Measurements from ENCODE around the gene C12orf57.
A peak's percentile ranks its signal among the peaks of the same experiment; 100 is the strongest.

The C12orf57 gene

DNA sequence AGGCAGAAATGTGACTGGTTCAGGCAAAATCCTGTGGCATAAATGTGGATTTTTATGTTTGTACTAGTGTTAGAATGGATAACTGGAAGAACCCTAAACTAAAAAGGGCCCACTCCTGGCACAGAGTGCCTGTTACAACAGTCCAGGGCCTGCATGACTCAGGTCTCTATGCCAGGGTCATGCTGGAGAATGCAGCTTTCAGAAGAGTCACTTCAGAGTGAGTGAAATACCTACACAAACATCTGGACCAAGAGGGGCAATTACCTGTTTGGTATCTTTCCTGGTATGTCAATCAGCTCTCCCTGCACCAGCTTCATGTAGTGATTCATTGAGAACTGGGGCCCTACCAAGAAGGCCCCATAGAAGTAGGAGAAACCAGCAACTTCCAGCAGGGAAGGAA, 36.9 kb downstream of the C12orf57 start:
- TF ChIP-seq CTCF (IDR thresholded peaks at IDR 0.05; ENCODE audit: poor library complexity, severe bottlenecking): no peak
- ATAC-seq (ENCODE audit: low read depth): 0 out of 3 replicates have a peak, but pooled peaks have one; percentile 15
- H3K4me3 ChIP-seq (ENCODE audit: severe bottlenecking): no peak overlapping the region
- H3K27ac ChIP-seq (ENCODE audit: poor library complexity, severe bottlenecking): no peak overlapping the region
- H3K27me3 ChIP-seq (ENCODE audit: insufficient read depth, poor library complexity, severe bottlenecking): no peaks in the 10 kb centered on the region
- no peaks in the 10 kb centered on the region for H3K9me3 ChIP-seq (ENCODE audit: severe bottlenecking)
- H3K36me3 ChIP-seq (ENCODE audit: low read depth): peaks cover 52% of the 10 kb centered on the region
- no peak for DNase-seq (ENCODE audit: low spot score)
- H3K4me1 ChIP-seq (ENCODE audit: insufficient read depth, poor library complexity, severe bottlenecking): no peaks in the 10 kb centered on the region

DNA sequence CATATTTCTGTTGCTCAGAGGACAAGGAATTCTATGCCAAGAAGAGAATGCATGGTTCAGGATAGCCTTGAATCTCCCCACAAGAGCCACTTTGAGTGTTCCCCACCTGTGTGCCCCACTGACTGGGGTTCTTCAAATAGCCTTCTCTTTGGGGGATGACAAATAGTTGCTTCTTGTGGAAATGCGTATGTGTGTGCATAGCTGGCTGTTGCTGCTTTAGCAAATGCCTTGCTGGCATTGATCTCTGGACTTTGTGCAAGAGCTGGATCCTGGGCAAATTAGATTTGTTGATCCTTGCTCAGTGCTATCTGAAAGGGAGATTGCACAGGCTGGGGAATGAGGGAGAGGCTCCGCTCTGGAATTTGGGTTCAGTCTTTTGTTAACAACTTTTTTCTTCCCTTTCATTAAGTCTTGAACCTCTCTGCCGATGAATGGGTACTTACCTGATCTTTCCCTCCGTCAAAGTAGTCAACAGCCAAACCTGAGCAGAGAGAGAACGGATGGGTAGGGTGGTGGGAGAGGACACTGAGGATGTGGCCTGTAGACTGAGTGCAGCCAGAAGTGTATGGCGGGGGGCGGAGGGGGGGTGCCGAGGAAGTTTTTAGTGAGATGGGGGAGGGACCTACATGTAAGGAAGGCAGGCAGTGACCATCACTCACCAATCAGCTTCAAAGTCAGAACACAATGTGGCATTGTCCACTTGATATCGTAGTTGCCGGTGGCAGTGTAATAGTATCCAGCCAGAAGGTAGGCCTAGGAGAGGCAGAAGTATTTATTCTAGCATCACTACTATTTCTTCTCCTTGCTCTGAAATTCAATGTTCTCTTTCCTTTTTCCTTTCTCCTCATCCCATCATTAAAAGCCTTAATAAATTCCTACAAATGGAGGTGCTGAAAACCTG, 37.6 kb downstream of the C12orf57 start:
- H3K4me1 ChIP-seq (ENCODE audit: insufficient read depth, poor library complexity, severe bottlenecking): no peaks in the 10 kb centered on the region
- ATAC-seq (ENCODE audit: low read depth): no peak

GRCh38 chr12:6982532-6982931, 38.7 kb downstream of the C12orf57 start:
- H3K36me3 ChIP-seq (ENCODE audit: low read depth): peaks cover 34% of the 10 kb centered on the region
- no peaks in the 10 kb centered on the region for H3K4me1 ChIP-seq (ENCODE audit: insufficient read depth, poor library complexity, severe bottlenecking)
- no peak overlapping the region for H3K4me3 ChIP-seq (ENCODE audit: severe bottlenecking)
- ATAC-seq (ENCODE audit: low read depth) (no peak), DNase-seq (ENCODE audit: low spot score) (no peak)
- H3K27ac ChIP-seq (ENCODE audit: poor library complexity, severe bottlenecking): no peak overlapping the region
- H3K27me3 ChIP-seq (ENCODE audit: insufficient read depth, poor library complexity, severe bottlenecking): no peaks in the 10 kb centered on the region
- TF ChIP-seq CTCF (IDR thresholded peaks at IDR 0.05; ENCODE audit: poor library complexity, severe bottlenecking): no peak
- no peaks in the 10 kb centered on the region for H3K9me3 ChIP-seq (ENCODE audit: severe bottlenecking)

More for the DNA sequence above, 37.6 kb downstream of the C12orf57 start:
- peaks cover 45% of the 10 kb centered on the region for H3K36me3 ChIP-seq (ENCODE audit: low read depth)
- DNase-seq (ENCODE audit: low spot score): no peak
- no peak for TF ChIP-seq CTCF (IDR thresholded peaks at IDR 0.05; ENCODE audit: poor library complexity, severe bottlenecking)
- H3K4me3 ChIP-seq (ENCODE audit: severe bottlenecking): no peak overlapping the region
- no peak overlapping the region for H3K27ac ChIP-seq (ENCODE audit: poor library complexity, severe bottlenecking)
- no peaks in the 10 kb centered on the region for H3K27me3 ChIP-seq (ENCODE audit: insufficient read depth, poor library complexity, severe bottlenecking)
- no peaks in the 10 kb centered on the region for H3K9me3 ChIP-seq (ENCODE audit: severe bottlenecking)

- no peak for TF ChIP-seq CTCF (IDR thresholded peaks at IDR 0.05; ENCODE audit: poor library complexity, severe bottlenecking)
- Histone ChIP-seq H3K4me1 (ENCODE audit: insufficient read depth, poor library complexity, severe bottlenecking) (no peaks in the 10 kb centered on the region), H3K27me3 (ENCODE audit: insufficient read depth, poor library complexity, severe bottlenecking) (no peaks in the 10 kb centered on the region), H3K36me3 (ENCODE audit: low read depth) (peaks cover 16% of the 10 kb centered on the region), H3K27ac (ENCODE audit: poor library complexity, severe bottlenecking) (no peak overlapping the region), H3K9me3 (ENCODE audit: severe bottlenecking) (no peaks in the 10 kb centered on the region), H3K4me3 (ENCODE audit: severe bottlenecking) (no peak overlapping the region)
- ATAC-seq (ENCODE audit: low read depth): no peak
- no peak for DNase-seq (ENCODE audit: low spot score)
These were observed 44.2 kb downstream of the C12orf57 start for GRCh38 chr12:6987956-6988553.

All from RWPE2 (cell line).